ENCODE measurements around the gene RBM4. TPM values are rescaled to one million over a fixed set of nuclear protein-coding genes. Genes with fewer than 3 reads are reported as not detected.

RBM4 gene
- total RNA-seq, 1 experiment from 2014 or later = 272 TPM

DNA sequence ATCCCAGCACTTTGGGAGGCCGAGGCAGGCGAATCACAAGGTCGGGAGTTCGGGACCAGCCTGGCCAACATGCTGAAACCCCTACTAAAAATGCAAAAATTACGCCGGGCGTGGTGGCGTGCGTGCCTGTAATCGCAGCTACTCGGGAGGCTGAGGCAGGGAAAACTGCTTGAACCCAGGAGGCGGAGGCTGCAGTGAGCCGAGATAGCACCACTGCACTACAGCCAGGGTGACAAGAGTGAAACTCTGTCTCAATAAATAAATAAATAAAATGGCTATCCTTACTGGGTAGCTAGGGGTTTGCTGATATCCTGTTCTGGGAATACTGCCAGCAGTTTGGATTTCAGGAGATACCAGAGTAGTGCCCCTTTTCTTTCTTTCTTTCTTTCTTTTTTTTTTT lies 24.4 kb upstream of the RBM4 start:
- Mint-ChIP-seq H3K4me1 (peaks cover 13 to 21% of the 10 kb centered on the region in 2 experiments), H3K36me3 (ENCODE audit: insufficient read depth in 1 of 3, low read depth in 3 of 3) (peaks cover 16 to 31% (median 25%) of the 10 kb centered on the region in 3 experiments), H3K4me3 (no peak overlapping the region), H3K27ac (no peak overlapping the region), H3K9me3 (peaks cover 0 to 3% of the 10 kb centered on the region in 2 experiments; a peak in 4 of 5 replicates), H3K27me3 (ENCODE audit: low read depth) (no peaks in the 10 kb centered on the region)
- Histone ChIP-seq H2BK120ac (ENCODE audit: low read depth, low read length, poor library complexity, severe bottlenecking) (no peak overlapping the region), H3K4me2 (ENCODE audit: insufficient read depth, insufficient read length, low read length) (no peak overlapping the region), H4K91ac (ENCODE audit: insufficient read length, low read depth, low read length) (no peak overlapping the region), H2BK20ac (ENCODE audit: low read depth, low read length, poor library complexity, severe bottlenecking) (no peak overlapping the region), H4K20me1 (ENCODE audit: control insufficient read depth, insufficient read depth, insufficient read length) (no peaks in the 10 kb centered on the region), H3K79me2 (ENCODE audit: insufficient read depth, low read length) (peaks cover 24% of the 10 kb centered on the region), H3K4ac (ENCODE audit: low read depth, low read length) (no peak overlapping the region), H2AFZ (ENCODE audit: low read length) (no peak overlapping the region), H3K18ac (ENCODE audit: insufficient read length, low read depth, low read length) (no peak overlapping the region), H3K14ac (ENCODE audit: insufficient read depth, low read length) (no peak overlapping the region), H3K9me3 (ENCODE audit: control insufficient read depth, low read depth, low read length) (no peaks in the 10 kb centered on the region), H3K27ac (ENCODE audit: insufficient read length, low read depth, low read length) (no peak overlapping the region), H3K4me1 (ENCODE audit: insufficient read depth, low read length) (no peaks in the 10 kb centered on the region), H3K9ac (ENCODE audit: extremely low read depth, insufficient read length, low read length) (no peak overlapping the region), H3K23ac (ENCODE audit: insufficient read length, low read depth, low read length) (no peak overlapping the region), H3K79me1 (ENCODE audit: insufficient read depth, low read depth, low read length, poor library complexity, severe bottlenecking) (peaks cover 6% of the 10 kb centered on the region), H3K23me2 (ENCODE audit: insufficient read length, low read depth, low read length, poor library complexity, severe bottlenecking) (peaks cover 14% of the 10 kb centered on the region), H4K5ac (ENCODE audit: insufficient read length, low read depth, low read length) (no peak overlapping the region), H2AK5ac (ENCODE audit: insufficient read length, low read length) (no peak overlapping the region), H2BK5ac (ENCODE audit: insufficient read length, low read length) (no peak overlapping the region), H3K27me3 (ENCODE audit: insufficient read depth, low read length) (no peaks in the 10 kb centered on the region), H3T11ph (ENCODE audit: low read length) (no peak overlapping the region), H2BK12ac (ENCODE audit: insufficient read length, low read depth, low read length) (no peak overlapping the region), H3K56ac (ENCODE audit: insufficient read length, low read depth, low read length) (no peak overlapping the region), H4K8ac (replicated peaks; ENCODE audit: insufficient read length, low read depth, low read length) (no peak overlapping the region), H2BK15ac (ENCODE audit: low read depth, low read length) (no peak overlapping the region)
- DNase-seq = no peak
- TF ChIP-seq, protein P1, sequence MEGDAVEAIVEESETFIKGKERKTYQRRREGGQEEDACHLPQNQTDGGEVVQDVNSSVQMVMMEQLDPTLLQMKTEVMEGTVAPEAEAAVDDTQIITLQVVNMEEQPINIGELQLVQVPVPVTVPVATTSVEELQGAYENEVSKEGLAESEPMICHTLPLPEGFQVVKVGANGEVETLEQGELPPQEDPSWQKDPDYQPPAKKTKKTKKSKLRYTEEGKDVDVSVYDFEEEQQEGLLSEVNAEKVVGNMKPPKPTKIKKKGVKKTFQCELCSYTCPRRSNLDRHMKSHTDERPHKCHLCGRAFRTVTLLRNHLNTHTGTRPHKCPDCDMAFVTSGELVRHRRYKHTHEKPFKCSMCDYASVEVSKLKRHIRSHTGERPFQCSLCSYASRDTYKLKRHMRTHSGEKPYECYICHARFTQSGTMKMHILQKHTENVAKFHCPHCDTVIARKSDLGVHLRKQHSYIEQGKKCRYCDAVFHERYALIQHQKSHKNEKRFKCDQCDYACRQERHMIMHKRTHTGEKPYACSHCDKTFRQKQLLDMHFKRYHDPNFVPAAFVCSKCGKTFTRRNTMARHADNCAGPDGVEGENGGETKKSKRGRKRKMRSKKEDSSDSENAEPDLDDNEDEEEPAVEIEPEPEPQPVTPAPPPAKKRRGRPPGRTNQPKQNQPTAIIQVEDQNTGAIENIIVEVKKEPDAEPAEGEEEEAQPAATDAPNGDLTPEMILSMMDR (conservative IDR thresholded peaks at IDR 0.05) = no peak
- WGBS (ENCODE audit: extremely low coverage, insufficient read length, low lambda C conversion rate) = no CpG with 5 or more reads among the region's 13 CpGs
